Activated CD4-positive, alpha-beta T cell treated with anti-CD3 and anti-CD28 coated beads, Interleukin-2, amount 50 U/mL, for 16 hours (primary cell): ENCODE results near the gene MOCS1.

Experiments
- DNase-seq: peaks from one replicate; pipeline ENCODE4 v3.0.0-alpha.2; 2020

The MOCS1 gene

DNA sequence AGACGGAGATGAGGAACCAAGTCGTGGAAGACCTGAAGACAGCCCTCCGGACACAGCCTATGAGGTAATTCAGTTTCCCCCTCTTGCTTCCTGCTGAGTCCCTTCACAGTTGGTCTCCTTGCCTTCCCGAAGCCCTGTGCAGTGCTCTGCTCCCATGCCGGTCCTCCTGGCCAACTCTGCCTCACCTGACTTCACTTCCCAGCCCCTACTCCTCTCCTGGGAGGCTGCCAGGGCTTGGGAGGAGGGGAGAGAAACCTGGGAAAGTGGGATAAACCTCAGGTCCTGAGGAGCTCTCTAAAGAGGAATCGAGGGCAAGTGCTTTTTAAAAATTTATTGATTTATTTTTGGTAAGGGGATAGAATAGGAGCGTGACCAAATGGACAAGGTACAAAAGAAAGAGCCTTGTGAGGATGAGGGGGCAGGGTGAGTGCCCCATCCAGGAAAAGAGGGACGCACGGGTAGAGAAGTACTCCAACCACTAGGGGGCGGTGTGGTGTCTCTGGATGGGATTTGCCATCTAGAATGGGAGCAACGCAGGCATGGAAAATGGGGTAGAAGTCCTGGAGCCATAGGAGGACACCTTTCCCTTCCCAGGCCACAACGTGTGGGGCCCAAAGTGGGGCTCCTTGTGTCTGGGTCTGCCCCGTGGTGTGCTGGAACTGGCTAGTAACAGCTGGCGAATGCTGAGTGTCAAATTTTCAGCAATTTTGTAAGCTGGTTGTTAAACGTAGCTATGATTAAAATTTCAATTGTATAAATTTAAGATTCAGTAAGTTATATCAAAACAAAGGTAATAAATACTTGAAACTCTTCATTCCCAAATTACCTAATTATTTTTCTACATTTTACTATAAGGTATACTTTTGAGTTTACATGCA, 69.0 kb downstream of the MOCS1 start:
- DNase-seq: peak; percentile 52

DNA sequence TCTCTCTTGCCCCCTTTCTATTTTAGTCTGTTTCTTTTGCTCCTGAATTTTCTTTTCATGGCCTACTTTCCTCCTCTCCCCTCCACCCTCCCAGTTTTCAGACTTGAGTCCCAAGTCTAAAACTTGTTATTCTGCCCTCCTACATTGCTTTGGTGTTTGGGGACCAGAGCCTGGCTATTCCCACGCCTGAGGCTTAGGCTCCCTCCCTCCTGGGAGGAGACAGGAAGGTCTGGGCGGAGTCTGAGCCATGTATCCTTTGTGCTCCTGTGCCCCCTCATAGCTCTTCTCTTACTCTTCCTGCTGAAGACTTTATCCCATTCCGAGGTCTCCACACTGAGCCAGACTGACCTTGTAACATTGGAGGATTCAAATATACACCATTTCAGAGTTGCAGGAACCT, 72.6 kb downstream of the MOCS1 start:
- DNase-seq: no peak

- DNase-seq: no peak
These were observed 75.2 kb downstream of the MOCS1 start for GRCh38 chr6:39859025-39859424.

- DNase-seq: no peak
These were observed 78.8 kb downstream of the MOCS1 start for GRCh38 chr6:39855356-39855995.
